Measurements from ENCODE around the gene ELOVL5.

Gene ELOVL5

DNA sequence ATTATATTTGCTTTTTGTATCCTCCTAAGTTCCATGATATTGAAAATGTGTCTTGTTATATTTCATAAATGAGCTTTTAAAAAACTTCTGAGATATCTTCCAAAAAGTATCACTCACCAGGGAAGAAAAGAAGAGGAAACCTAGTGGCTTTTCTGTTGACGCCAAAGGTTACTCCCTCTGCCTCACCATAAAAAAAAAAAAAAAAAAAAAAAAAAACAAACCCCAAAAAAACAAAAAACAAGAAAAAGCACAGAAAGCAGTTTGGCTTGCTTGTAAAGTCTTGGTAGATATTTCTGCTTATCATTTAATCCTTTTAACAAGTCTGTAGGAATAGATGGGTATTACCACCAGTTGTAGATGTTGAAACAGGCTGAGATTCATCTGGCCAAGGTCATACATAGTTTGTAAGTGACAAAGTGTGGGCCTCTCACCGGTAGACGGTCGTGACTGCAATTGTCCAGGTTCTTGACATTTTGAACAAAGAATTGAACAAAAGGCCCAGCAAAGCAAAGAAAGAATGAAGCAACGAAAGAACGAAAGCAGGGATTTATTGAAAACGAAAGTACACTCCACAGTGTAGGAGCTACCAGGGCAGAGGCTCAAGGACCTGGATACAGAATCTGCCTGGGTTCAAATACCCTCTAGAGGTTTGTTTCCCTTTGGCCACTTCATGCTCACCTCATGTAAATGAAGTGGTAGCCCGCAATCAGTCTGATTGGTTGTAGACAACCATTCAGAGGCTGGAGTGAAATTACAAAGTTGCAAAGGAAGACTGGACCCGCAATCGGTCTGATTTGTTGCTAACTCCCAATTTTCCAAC is 11.6 kb upstream of the ELOVL5 start:
- no peak overlapping the region for H2AFZ ChIP-seq (ENCODE audit: low read length)
- H3K9me3 ChIP-seq (ENCODE audit: insufficient read depth, low read depth, low read length) = no peaks in the 10 kb centered on the region
- H4K20me1 ChIP-seq (ENCODE audit: insufficient read depth, low read length, poor library complexity, severe bottlenecking) = no peaks in the 10 kb centered on the region
- H3K27me3 ChIP-seq (ENCODE audit: insufficient read depth, low read length, poor library complexity, severe bottlenecking) = no peaks in the 10 kb centered on the region
- peak overlapping the region; percentile 100 for H3K9ac ChIP-seq (ENCODE audit: low read depth, low read length, poor library complexity, severe bottlenecking)
- peaks cover 24% of the 10 kb centered on the region; the same call in 1 of the 2 replicates for H3K79me2 ChIP-seq (ENCODE audit: insufficient read depth, low read length)
- H3K9me2 ChIP-seq (replicated peaks; ENCODE audit: low read depth, low read length) = no peaks in the 10 kb centered on the region
- no peaks in the 10 kb centered on the region for H3K36me3 ChIP-seq (ENCODE audit: insufficient read depth, low read length)
- TF ChIP-seq EZH2phosphoT487 (IDR thresholded peaks at IDR 0.05; ENCODE audit: borderline replicate concordance) = no peak
- TF ChIP-seq, protein P1, sequence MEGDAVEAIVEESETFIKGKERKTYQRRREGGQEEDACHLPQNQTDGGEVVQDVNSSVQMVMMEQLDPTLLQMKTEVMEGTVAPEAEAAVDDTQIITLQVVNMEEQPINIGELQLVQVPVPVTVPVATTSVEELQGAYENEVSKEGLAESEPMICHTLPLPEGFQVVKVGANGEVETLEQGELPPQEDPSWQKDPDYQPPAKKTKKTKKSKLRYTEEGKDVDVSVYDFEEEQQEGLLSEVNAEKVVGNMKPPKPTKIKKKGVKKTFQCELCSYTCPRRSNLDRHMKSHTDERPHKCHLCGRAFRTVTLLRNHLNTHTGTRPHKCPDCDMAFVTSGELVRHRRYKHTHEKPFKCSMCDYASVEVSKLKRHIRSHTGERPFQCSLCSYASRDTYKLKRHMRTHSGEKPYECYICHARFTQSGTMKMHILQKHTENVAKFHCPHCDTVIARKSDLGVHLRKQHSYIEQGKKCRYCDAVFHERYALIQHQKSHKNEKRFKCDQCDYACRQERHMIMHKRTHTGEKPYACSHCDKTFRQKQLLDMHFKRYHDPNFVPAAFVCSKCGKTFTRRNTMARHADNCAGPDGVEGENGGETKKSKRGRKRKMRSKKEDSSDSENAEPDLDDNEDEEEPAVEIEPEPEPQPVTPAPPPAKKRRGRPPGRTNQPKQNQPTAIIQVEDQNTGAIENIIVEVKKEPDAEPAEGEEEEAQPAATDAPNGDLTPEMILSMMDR (conservative IDR thresholded peaks at IDR 0.05; ENCODE audit: low read length) = no peak
- peaks cover 49% of the 10 kb centered on the region for H3K4me1 ChIP-seq (ENCODE audit: insufficient read depth, low read length, poor library complexity, severe bottlenecking)
- H3K4me3 ChIP-seq (ENCODE audit: low read length, poor library complexity, severe bottlenecking) = peak overlapping the region; percentile 90
- peak overlapping the region; percentile 88 for H3K4me2 ChIP-seq (ENCODE audit: low read depth, low read length, poor library complexity, severe bottlenecking)
- peaks cover 14% of the 10 kb centered on the region for H3F3A ChIP-seq (ENCODE audit: low read depth)

DNA sequence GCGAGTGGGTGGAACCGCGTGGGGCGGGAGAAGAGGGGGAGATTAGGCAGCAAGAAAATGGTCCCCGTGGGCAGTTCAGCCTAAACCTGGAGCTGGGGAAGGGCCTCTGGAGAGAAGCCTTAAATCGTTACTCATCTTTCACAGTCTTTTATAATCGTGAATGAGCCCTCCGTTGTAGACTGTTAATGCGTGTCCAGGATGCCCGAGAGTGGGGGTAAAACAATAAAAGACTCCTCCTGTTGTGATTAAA is 11.0 kb upstream of the ELOVL5 start:
- H3K79me2 ChIP-seq (ENCODE audit: insufficient read depth, low read length) = peaks cover 24% of the 10 kb centered on the region; the same call in 1 of the 2 replicates
- no peaks in the 10 kb centered on the region for H3K9me3 ChIP-seq (ENCODE audit: insufficient read depth, low read depth, low read length)
- peaks cover 49% of the 10 kb centered on the region for H3K4me1 ChIP-seq (ENCODE audit: insufficient read depth, low read length, poor library complexity, severe bottlenecking)

DNA sequence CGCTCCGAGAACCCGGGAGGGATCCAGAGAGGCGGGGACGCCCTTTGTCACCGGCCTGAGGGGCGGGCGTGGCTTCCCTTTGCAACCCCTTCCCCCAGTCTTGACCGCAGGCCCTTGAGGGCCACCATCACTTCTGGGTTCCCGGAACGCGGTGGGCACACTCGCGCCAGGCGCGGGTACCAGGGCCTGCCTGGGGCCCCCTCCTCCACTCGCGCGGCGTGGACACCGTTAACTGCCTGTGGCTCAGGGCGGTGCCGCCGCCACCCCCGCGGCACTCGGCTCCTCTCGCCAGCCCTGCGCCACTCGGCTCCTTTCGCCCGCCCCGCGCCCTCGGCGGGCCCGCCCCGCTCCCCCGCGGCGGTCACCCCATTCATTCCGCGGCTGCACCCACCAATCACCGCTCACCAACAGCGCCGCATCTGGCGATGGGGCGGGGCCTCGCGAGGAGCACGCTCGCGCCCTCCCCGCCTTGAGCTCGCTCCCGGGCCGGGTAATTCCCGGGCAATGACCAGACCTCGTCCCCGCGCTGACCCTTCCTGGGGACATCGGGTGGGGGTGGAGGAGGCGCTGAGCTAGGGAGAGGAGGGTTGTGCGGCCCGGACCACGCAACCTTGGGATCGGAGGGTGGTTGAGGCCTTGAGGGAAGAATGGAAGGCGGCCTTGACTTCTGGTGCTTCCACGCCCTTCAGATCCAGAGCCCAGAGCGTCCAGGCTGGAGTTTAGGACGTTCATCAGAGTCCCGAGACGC is 10.5 kb upstream of the ELOVL5 start:
- H3K9me2 ChIP-seq (replicated peaks; ENCODE audit: low read depth, low read length) = no peaks in the 10 kb centered on the region
- peaks cover 24% of the 10 kb centered on the region; the same call in 1 of the 2 replicates for H3K79me2 ChIP-seq (ENCODE audit: insufficient read depth, low read length)
- peaks cover 49% of the 10 kb centered on the region for H3K4me1 ChIP-seq (ENCODE audit: insufficient read depth, low read length, poor library complexity, severe bottlenecking)
- peak overlapping the region; percentile 90 for H3K4me3 ChIP-seq (ENCODE audit: low read length, poor library complexity, severe bottlenecking)
- no peaks in the 10 kb centered on the region for H3K27me3 ChIP-seq (ENCODE audit: insufficient read depth, low read length, poor library complexity, severe bottlenecking)
- no peak overlapping the region; the same call in 1 of the 2 replicates for H2AFZ ChIP-seq (ENCODE audit: low read length)
- H3F3A ChIP-seq (ENCODE audit: low read depth) = peaks cover 14% of the 10 kb centered on the region
- no peak for TF ChIP-seq EZH2phosphoT487 (IDR thresholded peaks at IDR 0.05; ENCODE audit: borderline replicate concordance)
- TF ChIP-seq, protein P1 (conservative IDR thresholded peaks at IDR 0.05; ENCODE audit: low read length) = no peak
- no peaks in the 10 kb centered on the region for H4K20me1 ChIP-seq (ENCODE audit: insufficient read depth, low read length, poor library complexity, severe bottlenecking)
- no peaks in the 10 kb centered on the region for H3K9me3 ChIP-seq (ENCODE audit: insufficient read depth, low read depth, low read length)
- peak overlapping the region; percentile 88 for H3K4me2 ChIP-seq (ENCODE audit: low read depth, low read length, poor library complexity, severe bottlenecking)
- H3K9ac ChIP-seq (ENCODE audit: low read depth, low read length, poor library complexity, severe bottlenecking) = peak overlapping the region; percentile 100
- no peaks in the 10 kb centered on the region for H3K36me3 ChIP-seq (ENCODE audit: insufficient read depth, low read length)

More for the DNA sequence above, 11.0 kb upstream of the ELOVL5 start:
- H3K9ac ChIP-seq (ENCODE audit: low read depth, low read length, poor library complexity, severe bottlenecking) = peak overlapping the region; percentile 100
- no peak overlapping the region; the same call in 1 of the 2 replicates for H2AFZ ChIP-seq (ENCODE audit: low read length)
- no peaks in the 10 kb centered on the region for H3K27me3 ChIP-seq (ENCODE audit: insufficient read depth, low read length, poor library complexity, severe bottlenecking)
- no peaks in the 10 kb centered on the region for H3K36me3 ChIP-seq (ENCODE audit: insufficient read depth, low read length)
- no peaks in the 10 kb centered on the region for H4K20me1 ChIP-seq (ENCODE audit: insufficient read depth, low read length, poor library complexity, severe bottlenecking)
- TF ChIP-seq, protein P1 (conservative IDR thresholded peaks at IDR 0.05; ENCODE audit: low read length) = no peak
- no peak for TF ChIP-seq EZH2phosphoT487 (IDR thresholded peaks at IDR 0.05; ENCODE audit: borderline replicate concordance)
- H3K4me3 ChIP-seq (ENCODE audit: low read length, poor library complexity, severe bottlenecking) = peak overlapping the region; percentile 90
- H3K4me2 ChIP-seq (ENCODE audit: low read depth, low read length, poor library complexity, severe bottlenecking) = peak overlapping the region; percentile 88
- peaks cover 14% of the 10 kb centered on the region for H3F3A ChIP-seq (ENCODE audit: low read depth)
- no peaks in the 10 kb centered on the region for H3K9me2 ChIP-seq (replicated peaks; ENCODE audit: low read depth, low read length)

Data from Loucy (cell line).